Caco-2 (cell line): ENCODE data around the gene HOXD1. TPM values are rescaled to one million over a fixed set of nuclear protein-coding genes. Genes with fewer than 3 reads are reported as not detected.

ENCODE experiments used
- BruUV-seq: library from RNA; stranded (reverse); fragments of 400-500 nt; replicated peaks from 2 replicates; lab custom pipeline; 2021; lab: Mats Ljungman, UMichigan
- CTCF ChIA-PET: fragments of 300-600 bp; sonication (Branson Sonifier 250); formaldehyde crosslinking; loops from one replicate; lab custom pipeline; 2022; ENCODE audit warnings: antibody characterized with exemption; lab: Charles Lee
- POLR2A ChIA-PET: fragments of 300-600 bp; sonication (Branson Sonifier 250); formaldehyde crosslinking; loops from one replicate; lab custom pipeline; 2022; ENCODE audit warnings: antibody characterized with exemption; lab: Charles Lee
- DNase-seq, 2 experiments: peaks; one replicate each; pipeline versions ENCODE4 v3.0.0 to v3.0.0-alpha.2; 2020 to 2022
- H3K27me3 ChIP-seq: replicated peaks from 2 replicates; pipeline ENCODE4 v1.6.0; 2011; ENCODE audit warnings: low read length; ENCODE audit not compliant: control insufficient read depth, insufficient read depth
- H3K36me3 ChIP-seq: 2 replicates; pipeline ENCODE4 v1.5.1; 2011; ENCODE audit warnings: low read length; ENCODE audit not compliant: control insufficient read depth, insufficient read depth
- H3K4me1 ChIP-seq: fragments of 250-450 bp; sonication (Bioruptor Pico); 2 replicates; pipeline ENCODE4 v1.5.1; 2020; ENCODE audit warnings: mild to moderate bottlenecking
- H3K4me3 ChIP-seq: 2 replicates; pipeline ENCODE4 v1.5.1; 2011; ENCODE audit warnings: low read depth, mild to moderate bottlenecking, control low read depth, low read length
- H3K9me3 ChIP-seq: fragments of 250-450 bp; sonication (Bioruptor Pico); 2 replicates; pipeline ENCODE4 v1.5.1; 2020; ENCODE audit warnings: mild to moderate bottlenecking, moderate library complexity
- H3K27ac Mint-ChIP-seq: one replicate; pipeline ENCODE4 v1.8.0; 2022; ENCODE audit warnings: mixed read lengths; ENCODE audit not compliant: unreplicated experiment
- H3K27me3 Mint-ChIP-seq: one replicate; pipeline ENCODE4 v1.8.0; 2022; ENCODE audit warnings: mixed read lengths; ENCODE audit not compliant: insufficient read depth, unreplicated experiment
- H3K36me3 Mint-ChIP-seq: one replicate; pipeline ENCODE4 v1.8.0; 2022; ENCODE audit warnings: mild to moderate bottlenecking, mixed read lengths; ENCODE audit not compliant: insufficient read depth, unreplicated experiment
- H3K4me1 Mint-ChIP-seq: one replicate; pipeline ENCODE4 v1.8.0; 2022; ENCODE audit warnings: low read depth, mixed read lengths; ENCODE audit not compliant: unreplicated experiment
- H3K4me3 Mint-ChIP-seq: one replicate; pipeline ENCODE4 v1.8.0; 2022; ENCODE audit warnings: mild to moderate bottlenecking, moderate library complexity, mixed read lengths; ENCODE audit not compliant: unreplicated experiment
- H3K9me3 Mint-ChIP-seq: one replicate; pipeline ENCODE4 v1.8.0; 2022; ENCODE audit warnings: mixed read lengths; ENCODE audit not compliant: unreplicated experiment
- intact Hi-C: fragments of 100-400 bp; cut with micrococcal nuclease; formaldehyde crosslinking; loops from one replicate; pipeline ENCODE4 v1.10.0; 2022; ENCODE audit not compliant: unreplicated experiment
- total RNA-seq: library from RNA; stranded (reverse); gene quantifications from 2 replicates; pipeline ENCODE4 v1.2.3, GENCODE V29; 2022
- TF ChIP-seq, protein P1 (sequence below), 2 experiments: fragments of 200-600 bp in 1 of 2; IDR thresholded peaks; 1 replicate in 1 of 2; 2 replicates in 1 of 2; pipeline versions ENCODE4 v1.5.1 to v1.8.0; 2011 to 2022; ENCODE audit warnings: antibody characterized with exemption in 1 of 2, control low read depth in 1 of 2, inconsistent platforms in 1 of 2, low read depth in 1 of 2, low read length in 1 of 2, mild to moderate bottlenecking in 1 of 2, moderate library complexity in 1 of 2; ENCODE audit not compliant: insufficient read depth in 1 of 2, severe bottlenecking in 1 of 2, unreplicated experiment in 1 of 2

HOXD1 gene
- total RNA-seq, 1 experiment from 2014 or later, result not detected

DNA sequence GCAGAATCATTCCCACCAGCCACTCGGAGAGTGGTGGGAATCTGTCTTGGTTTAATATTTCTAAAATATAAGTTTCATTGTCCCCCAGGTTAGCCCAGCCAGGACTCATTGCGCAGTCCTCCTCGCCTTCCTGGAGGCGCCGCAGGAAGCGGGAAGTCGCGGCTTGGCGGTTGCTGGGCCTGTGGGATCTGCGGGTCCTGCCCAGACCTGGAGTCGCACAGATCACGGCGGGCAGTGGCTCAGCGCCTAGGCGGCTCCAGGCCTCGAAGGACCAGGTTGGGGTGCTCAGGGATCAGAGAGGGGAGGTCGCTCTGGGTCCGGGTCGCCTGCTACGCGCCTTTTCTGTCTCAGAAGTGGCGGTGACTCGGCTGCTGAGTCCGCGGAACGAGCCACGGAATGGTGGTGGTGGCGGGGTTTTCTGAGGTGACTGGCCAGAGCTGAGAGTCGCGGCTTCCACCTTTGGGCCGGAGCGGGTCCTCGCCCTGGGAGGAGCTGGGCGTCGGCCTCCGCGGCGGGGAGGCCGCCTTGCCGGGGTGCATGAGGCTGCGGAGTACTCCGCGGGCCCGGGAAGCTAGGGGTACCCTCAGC, 28.7 kb upstream of the HOXD1 start:
- TF ChIP-seq, protein P1, sequence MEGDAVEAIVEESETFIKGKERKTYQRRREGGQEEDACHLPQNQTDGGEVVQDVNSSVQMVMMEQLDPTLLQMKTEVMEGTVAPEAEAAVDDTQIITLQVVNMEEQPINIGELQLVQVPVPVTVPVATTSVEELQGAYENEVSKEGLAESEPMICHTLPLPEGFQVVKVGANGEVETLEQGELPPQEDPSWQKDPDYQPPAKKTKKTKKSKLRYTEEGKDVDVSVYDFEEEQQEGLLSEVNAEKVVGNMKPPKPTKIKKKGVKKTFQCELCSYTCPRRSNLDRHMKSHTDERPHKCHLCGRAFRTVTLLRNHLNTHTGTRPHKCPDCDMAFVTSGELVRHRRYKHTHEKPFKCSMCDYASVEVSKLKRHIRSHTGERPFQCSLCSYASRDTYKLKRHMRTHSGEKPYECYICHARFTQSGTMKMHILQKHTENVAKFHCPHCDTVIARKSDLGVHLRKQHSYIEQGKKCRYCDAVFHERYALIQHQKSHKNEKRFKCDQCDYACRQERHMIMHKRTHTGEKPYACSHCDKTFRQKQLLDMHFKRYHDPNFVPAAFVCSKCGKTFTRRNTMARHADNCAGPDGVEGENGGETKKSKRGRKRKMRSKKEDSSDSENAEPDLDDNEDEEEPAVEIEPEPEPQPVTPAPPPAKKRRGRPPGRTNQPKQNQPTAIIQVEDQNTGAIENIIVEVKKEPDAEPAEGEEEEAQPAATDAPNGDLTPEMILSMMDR (IDR thresholded peaks at IDR 0.05; ENCODE audit: insufficient read depth in 1 of 2, low read depth in 1 of 2, low read length in 1 of 2, severe bottlenecking in 1 of 2, unreplicated experiment in 1 of 2), result no peak
- ChIA-PET CTCF (interaction anchor here (0.7 kb wide), 1 partner anchor 1824 kb away, joined by 6 read pairs; no protein-coding TSS in a partner anchor), POLR2A (no interaction called here)
- H3K27me3 ChIP-seq, result no peaks in the 10 kb centered on the region; the same call in 1 of the 2 replicates
- no peaks in the 10 kb centered on the region for H3K36me3 ChIP-seq
- H3K27me3 Mint-ChIP-seq, result peaks cover 22% of the 10 kb centered on the region
- H3K36me3 Mint-ChIP-seq, result no peaks in the 10 kb centered on the region
- no peaks in the 10 kb centered on the region for H3K9me3 ChIP-seq
- no peak overlapping the region for H3K4me3 ChIP-seq
- BruUV-seq, result no TSS peak
- no peaks in the 10 kb centered on the region for H3K4me1 Mint-ChIP-seq
- no peaks in the 10 kb centered on the region for H3K4me1 ChIP-seq
- no peak overlapping the region for H3K4me3 Mint-ChIP-seq
- intact Hi-C loops, result no loop called here
- H3K27ac Mint-ChIP-seq, result no peak overlapping the region
- H3K9me3 Mint-ChIP-seq, result peaks cover 9% of the 10 kb centered on the region
- DNase-seq, result no peak

DNA sequence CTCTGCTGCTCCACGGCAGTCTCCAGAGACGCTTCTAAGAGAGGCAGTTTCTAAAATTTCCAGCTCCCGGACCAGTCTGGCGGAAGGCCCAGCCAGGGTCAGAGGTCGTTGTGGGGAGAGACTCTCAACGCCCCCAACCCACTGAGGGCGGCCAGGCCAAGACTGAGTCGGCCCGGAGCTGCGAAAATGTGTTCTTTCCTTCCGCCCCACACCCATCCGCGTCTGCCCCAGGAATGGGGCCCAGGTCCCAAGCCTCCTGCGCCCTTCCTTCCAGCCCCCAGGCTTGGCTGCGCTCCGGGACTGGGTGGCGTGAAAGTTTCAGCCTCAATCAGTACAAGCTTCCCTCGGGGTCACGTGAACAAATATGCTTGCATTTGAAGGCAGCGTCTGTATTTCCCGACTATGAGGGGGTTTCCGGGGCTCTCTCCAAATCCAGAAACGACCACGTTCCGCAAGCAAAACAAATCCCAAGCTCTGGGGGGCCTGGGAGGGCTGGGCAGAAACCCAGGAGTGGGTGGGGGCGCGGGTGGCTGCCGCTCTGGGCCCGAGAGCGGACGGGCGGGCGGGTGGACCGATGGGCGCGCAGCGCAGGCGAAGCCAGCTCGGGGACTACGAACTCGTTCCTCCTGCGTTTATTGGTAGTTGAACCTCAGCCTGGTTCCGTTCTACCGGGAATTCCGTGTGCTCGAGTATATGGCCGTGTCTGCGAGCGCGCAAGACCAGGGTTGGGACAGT, 28.1 kb upstream of the HOXD1 start:
- Histone ChIP-seq H3K27me3 (no peaks in the 10 kb centered on the region; the same call in 1 of the 2 replicates), H3K4me3 (no peak overlapping the region), H3K9me3 (no peaks in the 10 kb centered on the region), H3K36me3 (no peaks in the 10 kb centered on the region), H3K4me1 (no peaks in the 10 kb centered on the region)
- Mint-ChIP-seq H3K27ac (no peak overlapping the region), H3K9me3 (peaks cover 9% of the 10 kb centered on the region), H3K4me3 (no peak overlapping the region), H3K27me3 (peaks cover 19% of the 10 kb centered on the region), H3K36me3 (no peaks in the 10 kb centered on the region), H3K4me1 (no peaks in the 10 kb centered on the region)
- no peak for DNase-seq
- intact Hi-C loops, result no loop called here
- POLR2A ChIA-PET, result no interaction called here
- CTCF ChIA-PET, result interaction anchor here (0.7 kb wide), 1 partner anchor 1823 kb away, joined by 6 read pairs; no protein-coding TSS in a partner anchor
- TF ChIP-seq, protein P1 (IDR thresholded peaks at IDR 0.05; ENCODE audit: insufficient read depth in 1 of 2, low read depth in 1 of 2, low read length in 1 of 2, severe bottlenecking in 1 of 2, unreplicated experiment in 1 of 2), result no peak
- no TSS peak for BruUV-seq

DNA sequence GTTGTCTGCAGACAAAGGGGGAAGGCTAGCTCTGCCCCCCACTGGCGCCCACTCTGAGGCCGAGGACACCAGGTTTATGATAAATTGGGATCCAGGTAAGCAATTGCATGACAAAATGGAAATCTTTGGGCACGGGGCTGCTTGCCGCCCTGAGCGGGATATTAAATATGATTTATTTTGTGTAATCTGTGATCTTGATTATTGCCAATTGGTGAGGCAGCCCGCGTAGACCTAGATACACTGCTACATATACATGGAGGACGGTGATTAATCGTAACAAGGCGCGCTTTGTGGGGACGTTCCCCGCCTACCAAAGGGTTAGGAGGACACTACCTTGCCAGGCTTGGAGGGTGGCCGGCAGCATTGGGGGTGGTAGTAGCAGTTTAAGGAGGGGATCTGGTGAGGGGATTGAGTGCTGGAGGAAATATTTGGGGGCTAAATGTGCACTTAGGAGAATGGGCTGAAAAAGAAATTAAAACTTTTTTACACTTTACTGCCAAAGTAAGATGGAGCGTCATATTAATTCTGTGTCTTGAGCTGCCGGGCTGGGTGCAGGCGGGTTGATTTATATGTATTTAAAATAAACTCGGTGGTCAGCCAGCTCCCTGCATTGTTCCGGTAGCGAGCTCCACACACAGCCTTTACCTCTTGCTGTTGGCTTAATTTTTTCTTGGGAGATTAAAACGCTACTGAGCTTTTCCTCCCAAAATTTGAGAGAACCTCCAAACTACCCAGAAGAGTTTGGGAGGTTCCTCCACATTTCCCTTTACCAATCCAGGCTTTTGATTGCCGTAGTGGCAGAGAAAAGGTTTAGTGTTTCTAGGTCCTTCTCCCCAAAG, 27.3 kb upstream of the HOXD1 start:
- Mint-ChIP-seq H3K9me3 (peaks cover 9% of the 10 kb centered on the region), H3K27ac (no peak overlapping the region), H3K36me3 (no peaks in the 10 kb centered on the region), H3K4me1 (no peaks in the 10 kb centered on the region), H3K4me3 (no peak overlapping the region), H3K27me3 (peaks cover 16% of the 10 kb centered on the region)
- Histone ChIP-seq H3K27me3 (no peaks in the 10 kb centered on the region; the same call in 1 of the 2 replicates), H3K4me1 (no peaks in the 10 kb centered on the region), H3K9me3 (no peaks in the 10 kb centered on the region), H3K4me3 (no peak overlapping the region), H3K36me3 (no peaks in the 10 kb centered on the region)
- DNase-seq, result no peak
- intact Hi-C loops, result no loop called here
- no TSS peak for BruUV-seq
- CTCF ChIA-PET, result interaction anchor here (1.2 kb wide), 1 partner anchor 294 kb away, joined by 3 read pairs; no protein-coding TSS in a partner anchor
- POLR2A ChIA-PET, result no interaction called here
- TF ChIP-seq, protein P1 (IDR thresholded peaks at IDR 0.05; ENCODE audit: insufficient read depth in 1 of 2, low read depth in 1 of 2, low read length in 1 of 2, severe bottlenecking in 1 of 2, unreplicated experiment in 1 of 2), result no peak
